Astrocyte of the hippocampus (primary cell): ENCODE measurements around the gene JMY.
A peak's percentile ranks its signal among the peaks of the same experiment; 100 is the strongest.

Experiments used
- DNase-seq: peaks from one replicate; pipeline ENCODE4 v3.0.0; 2011; ENCODE audit warnings: low read depth, low spot score

JMY gene, protein sequence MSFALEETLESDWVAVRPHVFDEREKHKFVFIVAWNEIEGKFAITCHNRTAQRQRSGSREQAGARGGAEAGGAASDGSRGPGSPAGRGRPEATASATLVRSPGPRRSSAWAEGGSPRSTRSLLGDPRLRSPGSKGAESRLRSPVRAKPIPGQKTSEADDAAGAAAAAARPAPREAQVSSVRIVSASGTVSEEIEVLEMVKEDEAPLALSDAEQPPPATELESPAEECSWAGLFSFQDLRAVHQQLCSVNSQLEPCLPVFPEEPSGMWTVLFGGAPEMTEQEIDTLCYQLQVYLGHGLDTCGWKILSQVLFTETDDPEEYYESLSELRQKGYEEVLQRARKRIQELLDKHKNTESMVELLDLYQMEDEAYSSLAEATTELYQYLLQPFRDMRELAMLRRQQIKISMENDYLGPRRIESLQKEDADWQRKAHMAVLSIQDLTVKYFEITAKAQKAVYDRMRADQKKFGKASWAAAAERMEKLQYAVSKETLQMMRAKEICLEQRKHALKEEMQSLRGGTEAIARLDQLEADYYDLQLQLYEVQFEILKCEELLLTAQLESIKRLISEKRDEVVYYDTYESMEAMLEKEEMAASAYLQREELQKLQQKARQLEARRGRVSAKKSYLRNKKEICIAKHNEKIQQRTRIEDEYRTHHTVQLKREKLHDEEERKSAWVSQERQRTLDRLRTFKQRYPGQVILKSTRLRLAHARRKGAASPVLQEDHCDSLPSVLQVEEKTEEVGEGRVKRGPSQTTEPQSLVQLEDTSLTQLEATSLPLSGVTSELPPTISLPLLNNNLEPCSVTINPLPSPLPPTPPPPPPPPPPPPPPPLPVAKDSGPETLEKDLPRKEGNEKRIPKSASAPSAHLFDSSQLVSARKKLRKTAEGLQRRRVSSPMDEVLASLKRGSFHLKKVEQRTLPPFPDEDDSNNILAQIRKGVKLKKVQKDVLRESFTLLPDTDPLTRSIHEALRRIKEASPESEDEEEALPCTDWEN

GRCh38 chr5:79235634-79236361 lies at the start of gene JMY:
Gene JMY, plus strand, starts transcription at chr5:79236131. Its CDS starts 520 bp downstream, at chr5:79236651.
- DNase-seq, result peak; percentile 95

DNA sequence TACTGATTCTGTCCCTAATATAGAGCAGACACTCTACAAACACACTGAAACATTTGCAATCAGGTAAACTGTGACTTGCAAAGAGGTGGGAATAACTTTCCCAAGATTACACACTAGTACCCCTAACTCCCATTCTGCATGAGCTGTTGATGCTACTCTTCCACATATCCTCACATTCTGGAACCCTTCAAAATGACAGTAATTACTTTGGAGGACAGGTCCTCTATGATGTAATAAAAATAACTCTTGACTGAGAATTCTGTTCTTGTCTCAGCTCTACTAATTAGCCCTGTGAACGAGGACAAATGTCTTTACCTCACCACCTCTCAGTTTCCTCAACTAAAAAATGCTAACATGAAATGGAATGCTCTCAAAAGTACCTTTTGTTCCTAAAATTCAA lies 49.5 kb upstream of the JMY start:
- DNase-seq, result no peak

- DNase-seq, result no peak
These were observed 46.3 kb upstream of the JMY start for GRCh38 chr5:79189439-79190234.

DNA sequence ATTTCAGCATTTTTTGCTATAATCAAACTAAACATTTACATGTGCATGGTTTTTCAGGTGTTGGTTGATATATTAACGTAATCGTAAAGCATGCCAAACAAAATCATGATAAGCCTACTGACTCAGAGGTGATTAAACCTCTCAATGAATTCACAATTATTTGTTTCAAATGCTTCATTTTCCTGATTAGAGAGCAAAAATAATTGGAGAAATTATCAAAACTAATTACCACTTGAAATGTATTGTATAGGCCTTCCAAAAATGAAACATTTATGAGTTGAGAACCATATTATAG lies 45.7 kb upstream of the JMY start:
- DNase-seq, result no peak

DNA sequence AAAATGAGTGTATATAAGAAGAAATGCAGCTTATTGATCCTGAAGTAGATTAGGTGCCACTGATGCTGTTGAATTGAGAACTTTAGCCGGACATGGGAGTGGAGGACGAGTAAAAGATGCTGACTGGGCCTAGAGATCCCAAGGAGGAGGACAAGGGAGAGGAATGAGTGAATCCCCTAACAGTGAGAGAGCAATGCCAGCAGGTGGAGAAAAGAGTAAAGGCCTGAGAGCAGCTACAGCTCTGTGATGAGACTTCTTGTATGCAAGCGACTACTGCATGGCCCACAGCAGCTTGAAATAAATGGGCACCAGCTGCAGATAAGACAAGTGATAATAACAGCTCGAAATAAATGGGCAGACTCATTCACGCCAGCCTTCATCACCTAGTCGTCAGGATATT lies 44.5 kb upstream of the JMY start:
- DNase-seq, result no peak

GRCh38 chr5:79193643-79194042 lies 42.3 kb upstream of the JMY start:
- peak; percentile 37 for DNase-seq

- peak; percentile 24 for DNase-seq
These were observed 35.3 kb upstream of the JMY start for GRCh38 chr5:79200573-79201183.

DNA sequence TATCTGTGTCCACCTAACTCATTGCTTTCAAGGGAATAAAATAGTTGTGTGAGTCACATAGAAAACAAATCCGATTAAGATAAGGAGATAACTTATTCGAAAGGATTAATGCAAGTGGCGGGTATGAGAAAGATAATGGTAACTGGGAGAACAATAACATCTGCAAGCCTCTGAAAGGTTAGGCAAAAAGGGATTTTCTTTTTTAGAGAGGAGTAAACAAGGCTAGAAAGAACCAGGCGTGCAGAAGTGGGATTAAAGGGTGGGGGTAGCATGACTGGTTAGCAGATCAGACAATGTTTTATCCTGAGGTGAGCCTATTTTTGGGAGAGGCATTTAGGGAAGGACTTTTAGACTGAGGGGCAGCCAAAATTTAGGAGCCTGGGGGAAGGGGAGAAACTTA lies 34.7 kb upstream of the JMY start:
- no peak for DNase-seq

GRCh38 chr5:79202076-79202475 lies 33.9 kb upstream of the JMY start:
- peak; percentile 49 for DNase-seq

- no peak for DNase-seq
These were observed 30.0 kb upstream of the JMY start for GRCh38 chr5:79205965-79206364.

GRCh38 chr5:79206541-79206940 lies 29.4 kb upstream of the JMY start:
- DNase-seq, result no peak

DNA sequence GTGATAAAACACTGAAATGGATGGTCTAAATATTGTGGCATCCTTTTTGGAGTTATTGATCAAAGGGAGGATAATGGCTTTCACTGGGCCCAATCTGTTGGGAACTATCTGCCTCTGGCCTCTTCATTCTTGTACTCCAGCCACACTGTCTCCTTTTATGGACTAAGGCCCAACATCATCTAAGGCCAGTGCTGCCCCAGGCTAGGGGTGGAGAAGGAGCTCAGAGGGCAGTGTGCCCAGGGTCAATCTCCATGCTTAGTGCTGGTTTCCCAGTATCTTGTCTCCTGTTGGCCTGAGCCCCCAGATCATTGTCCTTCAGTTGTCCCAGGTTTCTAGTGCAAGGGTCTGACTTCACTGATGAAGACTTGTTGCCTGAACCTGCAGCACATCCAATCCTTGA lies 26.4 kb upstream of the JMY start:
- DNase-seq, result no peak

DNA sequence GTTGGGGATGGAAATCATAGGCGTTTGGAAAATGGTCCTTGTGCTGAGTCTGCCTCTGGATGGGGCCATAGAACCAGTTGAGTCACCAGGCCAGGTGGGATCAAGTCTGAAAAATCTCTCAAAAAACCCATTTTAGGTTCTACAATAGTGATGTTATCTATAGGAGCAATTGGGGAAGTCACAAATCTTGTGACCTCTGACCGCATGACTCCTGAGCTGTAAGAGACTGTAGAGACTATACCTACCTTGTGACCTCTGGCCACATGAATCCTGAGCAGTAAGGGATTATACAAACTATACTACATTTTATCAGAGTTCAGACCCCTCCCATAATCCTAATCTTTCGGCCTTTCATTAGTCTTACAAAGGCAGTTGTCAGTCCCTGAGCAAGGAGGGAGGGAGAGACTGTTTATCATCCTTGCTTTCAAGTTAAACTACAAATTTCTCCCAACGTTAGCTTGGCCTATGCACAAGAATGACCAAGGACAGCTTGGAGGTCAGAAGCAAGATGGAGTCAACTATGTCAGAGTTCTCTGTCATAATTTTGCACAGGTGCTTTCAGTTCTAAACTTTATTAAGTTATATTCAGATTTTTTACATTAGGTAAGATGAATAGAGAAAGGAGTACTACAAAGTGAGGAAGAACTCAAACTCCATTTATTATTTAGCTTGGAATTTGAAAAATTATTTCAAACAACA lies 11.5 kb upstream of the JMY start:
- DNase-seq, result no peak

- DNase-seq, result peak; percentile 19
These were observed 10.9 kb upstream of the JMY start for GRCh38 chr5:79225026-79225425.

DNA sequence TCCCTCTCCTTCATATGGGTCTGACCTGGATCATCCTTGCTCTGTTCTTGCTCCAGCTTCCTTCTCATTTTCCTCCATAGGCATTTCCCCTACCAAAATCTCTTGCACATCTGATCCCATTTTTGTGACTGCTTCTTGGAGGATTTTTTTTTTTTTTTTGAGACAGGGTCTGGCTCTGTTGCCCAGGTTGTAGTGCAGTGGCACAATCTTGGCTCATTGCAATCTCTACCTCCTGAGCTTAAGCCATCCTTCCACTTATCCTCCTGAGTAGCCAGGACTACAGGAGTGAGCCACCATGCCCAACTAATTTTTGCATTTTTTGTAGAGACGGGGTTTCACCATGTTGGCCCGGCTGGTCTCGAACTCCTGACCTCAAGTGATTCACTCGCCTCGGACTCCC lies 10.5 kb upstream of the JMY start:
- no peak for DNase-seq

DNA sequence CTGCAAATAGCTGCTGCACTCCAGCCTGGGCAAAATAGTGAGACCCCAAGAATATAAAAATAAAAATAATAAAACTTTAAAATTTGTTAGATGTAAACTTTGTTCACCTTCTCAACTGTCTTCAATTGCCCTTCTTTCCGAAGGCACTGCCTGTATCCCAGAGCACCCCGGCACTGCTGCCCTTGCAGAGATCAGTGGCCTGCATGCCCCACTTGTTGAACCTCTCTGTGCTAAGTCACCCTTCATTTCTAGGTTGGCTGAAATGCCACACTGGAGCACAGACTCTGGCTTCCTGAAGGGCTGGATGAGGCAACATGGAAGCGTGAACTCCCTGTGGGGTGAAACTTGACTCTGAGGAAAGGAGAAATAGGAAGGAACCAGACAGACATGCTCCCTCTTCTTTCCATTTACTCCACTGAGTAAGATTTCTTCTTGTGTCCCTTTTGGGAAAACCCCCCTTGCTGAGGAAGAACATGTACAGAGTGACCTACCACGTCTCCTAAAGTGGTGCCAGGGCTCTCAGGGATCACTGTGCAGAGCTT lies 8.4 kb upstream of the JMY start:
- DNase-seq, result no peak

GRCh38 chr5:79229357-79230174 lies 6.4 kb upstream of the JMY start:
- no peak for DNase-seq

- no peak for DNase-seq
These were observed 684 bp upstream of the JMY start for GRCh38 chr5:79235261-79235633.

GRCh38 chr5:79236362-79236969 lies 535 bp downstream of the JMY start:
- DNase-seq, result peak; percentile 78
